IMR-90 (cell line): Measurements from ENCODE around the gene GCC2. TPM values are rescaled to one million over a fixed set of nuclear protein-coding genes. Genes with fewer than 3 reads are reported as not detected.
"Not testable (repeated sequence)": the region's sequence is repeated elsewhere in the genome, so short reads cannot be mapped to it uniquely, and the experiment has no call there.

Experiments
- ATAC-seq: fragments of 200-7000 bp; cut with Tn5 transposase; 2 replicates; pipeline ENCODE4 v1.9.1; 2020; ENCODE audit warnings: low read depth, mild to moderate bottlenecking, moderate library complexity
- BruUV-seq: library from RNA; stranded (reverse); fragments of 400-500 nt; replicated peaks from 2 replicates; lab custom pipeline; 2021; lab: Mats Ljungman, UMichigan
- CTCF ChIA-PET: fragments of 300-600 bp; formaldehyde crosslinking; extraction: SDS; loops from one replicate; lab custom pipeline; 2021; ENCODE audit warnings: antibody characterized with exemption; lab: Yijun Ruan, JAX
- POLR2A ChIA-PET: fragments of 300-600 bp; sonication (Branson Sonifier 250); formaldehyde crosslinking; loops from one replicate; lab custom pipeline; 2022; ENCODE audit warnings: antibody characterized with exemption; ENCODE audit not compliant: unreplicated experiment; lab: Charles Lee
- DNase-seq: peaks from one replicate; pipeline ENCODE4 v3.0.0; 2013
- H2AFZ ChIP-seq: replicated peaks from 2 replicates; pipeline ENCODE3; 2013; ENCODE audit warnings: low read length, mild to moderate bottlenecking; ENCODE audit not compliant: poor library complexity
- H2AK5ac ChIP-seq: 2 replicates; pipeline ENCODE4 v1.6.1; 2013; ENCODE audit warnings: low read depth, low read length, inconsistent platforms
- H2AK9ac ChIP-seq: replicated peaks from 2 replicates; pipeline ENCODE3; 2013; ENCODE audit warnings: mild to moderate bottlenecking, low read depth, low read length, moderate library complexity; ENCODE audit not compliant: poor library complexity
- H2BK120ac ChIP-seq: 2 replicates; pipeline ENCODE4 v1.6.1; 2013; ENCODE audit warnings: low read depth, low read length, inconsistent platforms
- H2BK15ac ChIP-seq: 3 replicates; pipeline ENCODE4 v1.6.1; 2013; ENCODE audit warnings: low read depth, low read length, inconsistent platforms
- H2BK20ac ChIP-seq: 2 replicates; pipeline ENCODE4 v1.6.1; 2013; ENCODE audit warnings: low read depth, mild to moderate bottlenecking, inconsistent platforms, low read length, moderate library complexity
- H2BK5ac ChIP-seq: 2 replicates; pipeline ENCODE4 v1.6.1; 2013; ENCODE audit warnings: mild to moderate bottlenecking, low read depth, low read length, inconsistent platforms; ENCODE audit not compliant: poor library complexity, severe bottlenecking
- H3K14ac ChIP-seq: replicated peaks from 2 replicates; pipeline ENCODE4 v1.6.1; 2013; ENCODE audit warnings: low read depth, low read length, inconsistent platforms
- H3K18ac ChIP-seq: 2 replicates; pipeline ENCODE4 v1.6.1; 2013; ENCODE audit warnings: low read depth, low read length, control low read depth
- H3K23ac ChIP-seq: 2 replicates; pipeline ENCODE4 v1.6.1; 2013; ENCODE audit warnings: low read depth, low read length, inconsistent platforms
- H3K27ac ChIP-seq: 2 replicates; pipeline ENCODE4 v1.5.1; 2013; ENCODE audit warnings: mild to moderate bottlenecking, control low read depth, low read length; ENCODE audit not compliant: insufficient read depth
- H3K27me3 ChIP-seq: 2 replicates; pipeline ENCODE4 v1.6.1; 2013; ENCODE audit warnings: low read length; ENCODE audit not compliant: control insufficient read depth, insufficient read depth
- H3K36me3 ChIP-seq: 2 replicates; pipeline ENCODE4 v1.6.1; 2013; ENCODE audit warnings: low read length, mixed read lengths; ENCODE audit not compliant: control insufficient read depth, insufficient read depth
- H3K4ac ChIP-seq: 2 replicates; pipeline ENCODE4 v1.6.1; 2013; ENCODE audit warnings: low read depth, low read length, inconsistent platforms
- H3K4me1 ChIP-seq: 2 replicates; pipeline ENCODE4 v1.6.1; 2013; ENCODE audit warnings: low read length, mixed read lengths; ENCODE audit not compliant: control insufficient read depth, insufficient read depth
- H3K4me2 ChIP-seq: 2 replicates; pipeline ENCODE4 v1.6.1; 2013; ENCODE audit warnings: low read depth, mild to moderate bottlenecking, control low read depth, low read length, moderate library complexity
- H3K4me3 ChIP-seq: 2 replicates; pipeline ENCODE4 v1.5.1; 2013; ENCODE audit warnings: low read depth, mild to moderate bottlenecking, control low read depth, low read length, moderate library complexity; ENCODE audit not compliant: insufficient read depth
- H3K56ac ChIP-seq: 2 replicates; pipeline ENCODE4 v1.6.1; 2013; ENCODE audit warnings: low read length, inconsistent platforms; ENCODE audit not compliant: insufficient read depth; ENCODE audit errors: extremely low read depth
- H3K79me1 ChIP-seq, 2 experiments: 2 replicates each; pipeline ENCODE4 v1.6.1; 2013; ENCODE audit warnings: low read length in 2 of 2, inconsistent platforms in 1 of 2, low read depth in 1 of 2
- H3K9ac ChIP-seq: 2 replicates; pipeline ENCODE4 v1.6.1; 2013; ENCODE audit warnings: low read depth, low read length, control low read depth
- H3K9me1 ChIP-seq: 2 replicates; pipeline ENCODE4 v1.6.1; 2013; ENCODE audit warnings: low read length, inconsistent platforms; ENCODE audit not compliant: insufficient read depth
- H3K9me3 ChIP-seq: 2 replicates; pipeline ENCODE4 v1.6.1; 2013; ENCODE audit warnings: low read length; ENCODE audit not compliant: control insufficient read depth, insufficient read depth
- H4K20me1 ChIP-seq: 2 replicates; pipeline ENCODE4 v1.6.1; 2013; ENCODE audit warnings: low read length, inconsistent platforms; ENCODE audit not compliant: insufficient read depth
- H4K5ac ChIP-seq: 2 replicates; pipeline ENCODE4 v1.6.1; 2013; ENCODE audit warnings: mild to moderate bottlenecking, low read depth, low read length, control low read depth
- H4K8ac ChIP-seq, 2 experiments: 2 replicates each; pipeline ENCODE4 v1.6.1; 2013; ENCODE audit warnings: low read depth in 2 of 2, low read length in 2 of 2, control low read depth in 1 of 2, inconsistent platforms in 1 of 2
- H4K91ac ChIP-seq: 2 replicates; pipeline ENCODE4 v1.6.1; 2013; ENCODE audit warnings: low read depth, low read length, inconsistent platforms; ENCODE audit not compliant: insufficient read depth
- WGBS, 2 experiments: methylation state at CpG; one replicate each; pipeline versions ENCODE4 v1.1.5 to v1.1.7; 2013; ENCODE audit warnings: missing lambda C conversion rate in 2 of 2; ENCODE audit not compliant: insufficient read length in 1 of 2; ENCODE audit errors: extremely low coverage in 2 of 2; 5-methylcytosine and 5-hydroxymethylcytosine counted together
- dilution Hi-C: fragments of 300-500 bp; cut with HindIII; formaldehyde crosslinking; loops from one replicate; pipeline ENCODE4 v1.14.3; 2018; ENCODE audit warnings: low sequenced_read_pairs; ENCODE audit not compliant: unreplicated experiment
- in situ Hi-C: fragments of 300-500 bp; cut with MboI; formaldehyde crosslinking; loops from 3 replicates; pipeline ENCODE4 v1.14.3; 2019; ENCODE audit warnings: low sequenced_read_pairs, inconsistent platforms, mixed read lengths
- intact Hi-C: fragments of 100-400 bp; cut with micrococcal nuclease; formaldehyde crosslinking; loops from 2 replicates; pipeline ENCODE4 v1.10.0; 2022
- polyA plus RNA-seq, 3 experiments: library from polyadenylated mRNA; depleted of rRNA; stranded (reverse); fragments of >200 nt; gene quantifications; 2 replicates each; pipeline ENCODE4 v1.2.3, GENCODE V29; 2012; ENCODE audit warnings: low replicate concordance in 1 of 3
- total RNA-seq: library from RNA; depleted of rRNA; stranded (reverse); fragments of >200 nt; gene quantifications from 2 replicates; pipeline ENCODE4 v1.2.3, GENCODE V29; 2012

GCC2 gene
- total and polyA plus RNA-seq, 2 of the 4 experiments (the other 2 are of a cell fraction): 6.4 to 8.6 TPM

GRCh38 chr2:108512431-108512830 lies 63.4 kb downstream of the GCC2 start:
- H3K4me1 ChIP-seq, H2AK5ac ChIP-seq, H3K23ac ChIP-seq, H3K79me1 ChIP-seq, dilution Hi-C loops, H3K9ac ChIP-seq, H2AFZ ChIP-seq, H4K5ac ChIP-seq, H2BK15ac ChIP-seq, H3K4ac ChIP-seq, H3K14ac ChIP-seq, H2BK120ac ChIP-seq, intact Hi-C loops, H2BK5ac ChIP-seq, H3K9me3 ChIP-seq, CTCF ChIA-PET, H3K18ac ChIP-seq, H4K91ac ChIP-seq, H3K4me2 ChIP-seq, BruUV-seq, H3K36me3 ChIP-seq, H4K20me1 ChIP-seq, H3K4me3 ChIP-seq, DNase-seq, H2AK9ac ChIP-seq, H3K9me1 ChIP-seq, H3K27ac ChIP-seq, ATAC-seq, H4K8ac ChIP-seq, H3K27me3 ChIP-seq, H2BK20ac ChIP-seq, in situ Hi-C loops, H3K56ac ChIP-seq: not testable (repeated sequence)
- WGBS, 2 experiments: no CpG with 5 or more reads among the region's 3 CpGs
- POLR2A ChIA-PET: interaction anchor here (0.6 kb wide), 1 partner anchor 150 kb away, joined by 3 read pairs; no protein-coding TSS in a partner anchor

DNA sequence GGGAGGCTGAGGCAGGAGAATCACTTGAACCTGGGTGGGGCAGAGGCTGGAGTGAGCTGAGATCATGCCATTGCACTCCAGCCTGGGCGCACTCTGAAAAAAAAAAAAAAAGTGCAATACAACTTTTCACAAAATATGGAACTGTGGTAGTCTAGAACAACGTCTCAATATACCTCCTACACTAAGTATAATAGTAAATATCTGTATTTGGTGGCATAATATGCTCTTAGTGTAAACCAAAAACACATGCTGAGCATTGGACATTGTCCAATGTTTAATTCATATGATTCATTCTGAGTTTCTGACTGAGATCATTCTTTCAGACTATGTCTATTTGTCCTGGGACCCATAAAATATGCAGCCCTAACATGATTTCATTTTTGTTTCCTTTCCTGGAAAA lies 65.5 kb downstream of the GCC2 start:
- H3K4me3 ChIP-seq, H4K8ac ChIP-seq, CTCF ChIA-PET, POLR2A ChIA-PET, BruUV-seq, H3K27me3 ChIP-seq, H3K4me1 ChIP-seq, H2BK5ac ChIP-seq, H4K5ac ChIP-seq, H3K18ac ChIP-seq, H3K36me3 ChIP-seq, H3K4me2 ChIP-seq, H2BK20ac ChIP-seq, in situ Hi-C loops, H4K20me1 ChIP-seq, H3K56ac ChIP-seq, intact Hi-C loops, H3K9me1 ChIP-seq, H3K4ac ChIP-seq, dilution Hi-C loops, ATAC-seq, H2BK120ac ChIP-seq, H4K91ac ChIP-seq, H2BK15ac ChIP-seq, H2AK9ac ChIP-seq, H3K9ac ChIP-seq, DNase-seq, H3K14ac ChIP-seq, H3K23ac ChIP-seq, H3K79me1 ChIP-seq, H2AFZ ChIP-seq, H3K27ac ChIP-seq, H2AK5ac ChIP-seq, H3K9me3 ChIP-seq: not testable (repeated sequence)
- no CpG with 5 or more reads among the region's 2 CpGs for WGBS, 2 experiments
